HepG2 (cell line): ENCODE measurements around the gene POLG2. TPM values are rescaled to one million over a fixed set of nuclear protein-coding genes. Genes with fewer than 3 reads are reported as not detected.

Source experiments
- HOXA3 ChIP-seq: sonication (generic); formaldehyde crosslinking; IDR thresholded peaks from 2 replicates; pipeline ENCODE4 v1.5.0; 2020; ENCODE audit warnings: missing genetic modification reagents
- SIX1 ChIP-seq: sonication (generic); formaldehyde crosslinking; IDR thresholded peaks from 2 replicates; pipeline ENCODE4 v1.4.0; 2020; ENCODE audit warnings: missing genetic modification reagents, borderline replicate concordance
- SMC3 ChIP-seq: IDR thresholded peaks from 2 replicates; pipeline ENCODE4 v1.6.1; 2011; ENCODE audit warnings: low read length, improper control_type of control experiment
- XRCC5 ChIP-seq: fragments of 200-400 bp; formaldehyde crosslinking; optimal IDR thresholded peaks from 2 replicates; pipeline ENCODE3; 2017; ENCODE audit warnings: mild to moderate bottlenecking, low read length
- ZMAT5 ChIP-seq: sonication (generic); formaldehyde crosslinking; IDR thresholded peaks from 2 replicates; pipeline ENCODE4 v1.5.0; 2020; ENCODE audit warnings: mild to moderate bottlenecking, low read depth, missing genetic modification reagents, borderline replicate concordance
- ZNF230 ChIP-seq: sonication (generic); formaldehyde crosslinking; IDR thresholded peaks from 2 replicates; pipeline ENCODE4 v1.4.0; 2020; ENCODE audit warnings: mild to moderate bottlenecking, missing genetic modification reagents
- ZNF318 ChIP-seq: sonication (generic); formaldehyde crosslinking; IDR thresholded peaks from 2 replicates; pipeline ENCODE4 v1.4.0; 2020; ENCODE audit warnings: mild to moderate bottlenecking, missing genetic modification reagents
- ZNF329 ChIP-seq: sonication (generic); formaldehyde crosslinking; IDR thresholded peaks from 2 replicates; pipeline ENCODE4 v1.9.0; 2021; ENCODE audit warnings: low read depth, mild to moderate bottlenecking, missing genetic modification reagents
- ZNF546 ChIP-seq: sonication (generic); formaldehyde crosslinking; conservative IDR thresholded peaks from 2 replicates; pipeline ENCODE4 v1.8.1; 2023; ENCODE audit warnings: mild to moderate bottlenecking, missing genetic modification reagents
- ZNF777 ChIP-seq: sonication (generic); formaldehyde crosslinking; IDR thresholded peaks from 2 replicates; pipeline ENCODE4 v1.4.0; 2020; ENCODE audit warnings: missing genetic modification reagents
- ZNF850 ChIP-seq: sonication (generic); formaldehyde crosslinking; conservative IDR thresholded peaks from 2 replicates; pipeline ENCODE4 v1.9.0; 2021; ENCODE audit warnings: mild to moderate bottlenecking, missing genetic modification reagents
- polyA plus RNA-seq, 8 experiments: library from polyadenylated mRNA; depleted of rRNA in 3 of 8; stranded (reverse) in 7 of 8; unstranded in 1 of 8; fragments of >200 nt; fragmentation: Illumina TruSeq in 4 of 8; extraction: Trizol in 4 of 8; gene quantifications; 2 replicates each; pipeline versions ENCODE4 v1.2.1 to v1.2.3, GENCODE V29; 2011 to 2016; ENCODE audit warnings: low read depth in 4 of 8, missing spikeins in 1 of 8, mixed read lengths in 1 of 8; ENCODE audit not compliant: insufficient read depth in 1 of 8
- total RNA-seq, 5 experiments: library from RNA; depleted of rRNA; stranded (reverse); fragments of >200 nt; fragmentation: Illumina TruSeq; extraction: Trizol; gene quantifications; 2 replicates each; pipeline ENCODE4 v1.2.3, GENCODE V29; 2016; ENCODE audit warnings: low read depth in 1 of 5
- TF ChIP-seq, protein P1 (sequence below): sonication (generic); formaldehyde crosslinking; IDR thresholded peaks from 2 replicates; pipeline ENCODE4 v1.9.0; 2021; ENCODE audit warnings: missing genetic modification reagents, mild to moderate bottlenecking, borderline replicate concordance

The POLG2 gene
- total and polyA plus RNA-seq, 2 of the 13 experiments (the other 11 are each of a cell fraction or from before 2014, with no cell fraction given) = 21.1 to 25.5 TPM

DNA sequence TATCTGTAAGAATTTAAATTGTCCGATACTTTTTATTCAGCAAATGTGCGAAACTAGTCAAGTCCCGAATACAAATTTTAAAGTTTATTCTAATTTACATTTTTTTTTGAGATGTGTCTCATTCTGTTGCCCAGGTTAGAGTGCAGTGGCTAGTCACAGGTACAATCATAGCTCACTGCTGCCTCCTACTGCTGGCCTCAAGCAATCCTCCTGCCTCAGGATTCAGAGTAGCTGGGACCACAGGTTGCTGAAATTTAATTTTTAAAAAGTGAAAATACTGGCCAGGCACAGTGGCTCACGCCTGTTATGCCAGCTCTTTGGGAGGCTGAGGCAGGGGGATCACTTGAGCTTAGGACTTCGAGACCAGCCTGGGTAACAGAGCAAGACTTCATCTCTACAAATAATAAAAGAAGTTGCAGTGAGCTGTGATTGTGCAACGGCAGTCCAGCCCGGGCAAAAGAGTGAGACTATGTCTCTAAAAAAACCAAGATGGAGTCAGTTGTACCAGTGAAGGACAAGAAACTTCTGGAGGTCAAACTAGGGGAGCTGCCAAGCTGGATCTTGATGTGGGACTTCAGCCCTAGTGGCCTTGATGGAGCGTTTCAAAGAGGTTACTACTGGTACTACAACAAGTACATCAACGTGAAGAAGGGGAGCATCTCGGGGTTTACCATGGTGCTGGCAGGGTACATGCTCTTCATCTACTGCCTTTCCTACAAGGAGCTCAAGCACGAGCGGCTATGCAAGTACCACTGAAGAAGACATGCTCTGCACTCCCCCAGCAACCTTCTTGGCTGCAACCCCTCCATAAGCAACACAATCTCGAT lies 5.6 kb downstream of the POLG2 start (continued):
- TF ChIP-seq ZNF318 (CRISPR knock-in tag) (0 out of 2 replicates have a peak, but pooled peaks have one; percentile 51), ZMAT5 (CRISPR knock-in tag) (no peak), SMC3 (peak; percentile 74), HOXA3 (CRISPR knock-in tag) (no peak), SIX1 (CRISPR knock-in tag) (no peak), ZNF329 (CRISPR knock-in tag) (no peak), ZNF546 (CRISPR knock-in tag) (no peak), XRCC5 (peak; percentile 33), ZNF230 (CRISPR knock-in tag) (no peak), ZNF850 (CRISPR knock-in tag) (0 out of 2 replicates have a peak, but pooled peaks have one; percentile 80), ZNF777 (CRISPR knock-in tag) (no peak)
- TF ChIP-seq, protein P1, sequence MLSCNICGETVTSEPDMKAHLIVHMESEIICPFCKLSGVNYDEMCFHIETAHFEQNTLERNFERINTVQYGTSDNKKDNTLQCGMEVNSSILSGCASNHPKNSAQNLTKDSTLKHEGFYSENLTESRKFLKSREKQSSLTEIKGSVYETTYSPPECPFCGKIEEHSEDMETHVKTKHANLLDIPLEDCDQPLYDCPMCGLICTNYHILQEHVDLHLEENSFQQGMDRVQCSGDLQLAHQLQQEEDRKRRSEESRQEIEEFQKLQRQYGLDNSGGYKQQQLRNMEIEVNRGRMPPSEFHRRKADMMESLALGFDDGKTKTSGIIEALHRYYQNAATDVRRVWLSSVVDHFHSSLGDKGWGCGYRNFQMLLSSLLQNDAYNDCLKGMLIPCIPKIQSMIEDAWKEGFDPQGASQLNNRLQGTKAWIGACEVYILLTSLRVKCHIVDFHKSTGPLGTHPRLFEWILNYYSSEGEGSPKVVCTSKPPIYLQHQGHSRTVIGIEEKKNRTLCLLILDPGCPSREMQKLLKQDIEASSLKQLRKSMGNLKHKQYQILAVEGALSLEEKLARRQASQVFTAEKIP (CRISPR knock-in tag) = no peak
- TF ChIP-seq, all 625 proteins: peak for 12
